ENCODE measurements around the gene MTERF4.

MTERF4 gene

GRCh38 chr2:241132538-241133435 is 30.7 kb upstream of the MTERF4 start:
- TF ChIP-seq CTCF (IDR thresholded peaks at IDR 0.05; ENCODE audit: low read depth, low read length), result no peak
- H3K4me3 ChIP-seq (ENCODE audit: low read depth, low read length), result no peak overlapping the region

GRCh38 chr2:241131531-241131930 is 29.4 kb upstream of the MTERF4 start:
- no peak for TF ChIP-seq CTCF (IDR thresholded peaks at IDR 0.05; ENCODE audit: low read depth, low read length)
- no peak overlapping the region for H3K4me3 ChIP-seq (ENCODE audit: low read depth, low read length)

GRCh38 chr2:241130316-241130715 is 28.2 kb upstream of the MTERF4 start:
- no peak for TF ChIP-seq CTCF (IDR thresholded peaks at IDR 0.05; ENCODE audit: low read depth, low read length)
- no peak overlapping the region for H3K4me3 ChIP-seq (ENCODE audit: low read depth, low read length)

- no peak for TF ChIP-seq CTCF (IDR thresholded peaks at IDR 0.05; ENCODE audit: low read depth, low read length)
- no peak overlapping the region for H3K4me3 ChIP-seq (ENCODE audit: low read depth, low read length)
These were observed 27.2 kb upstream of the MTERF4 start for GRCh38 chr2:241129086-241129871.

GRCh38 chr2:241128266-241128665 is 26.2 kb upstream of the MTERF4 start:
- no peak for TF ChIP-seq CTCF (IDR thresholded peaks at IDR 0.05; ENCODE audit: low read depth, low read length)
- H3K4me3 ChIP-seq (ENCODE audit: low read depth, low read length), result no peak overlapping the region

GRCh38 chr2:241126771-241127202 is 24.7 kb upstream of the MTERF4 start:
- TF ChIP-seq CTCF (IDR thresholded peaks at IDR 0.05; ENCODE audit: low read depth, low read length), result no peak
- H3K4me3 ChIP-seq (ENCODE audit: low read depth, low read length), result no peak overlapping the region

- no peak for TF ChIP-seq CTCF (IDR thresholded peaks at IDR 0.05; ENCODE audit: low read depth, low read length)
- no peak overlapping the region for H3K4me3 ChIP-seq (ENCODE audit: low read depth, low read length)
These were observed 24.1 kb upstream of the MTERF4 start for GRCh38 chr2:241126201-241126611.
